HG03025 (cell line): ENCODE data around the gene DNMT1.

Experiments
- ATAC-seq: cut with Tn5 transposase; IDR thresholded peaks from one replicate; pipeline ENCODE4 v1.9.1; 2021; ENCODE audit warnings: mild to moderate bottlenecking, moderate library complexity; ENCODE audit not compliant: unreplicated experiment, low FRiP score

The DNMT1 gene

GRCh38 chr19:10116085-10116865 is 78.5 kb downstream of the DNMT1 start:
- ATAC-seq: no peak

- ATAC-seq: no peak
Measured at GRCh38 chr19:10115392-10116084, 79.2 kb downstream of the DNMT1 start.

- no peak for ATAC-seq
Measured at GRCh38 chr19:10114651-10115391, 79.9 kb downstream of the DNMT1 start.

GRCh38 chr19:10113964-10114650 is 80.6 kb downstream of the DNMT1 start:
- no peak for ATAC-seq

GRCh38 chr19:10113592-10113963 is 81.2 kb downstream of the DNMT1 start:
- no peak for ATAC-seq

GRCh38 chr19:10112895-10113591 is 81.7 kb downstream of the DNMT1 start:
- ATAC-seq: no peak

- ATAC-seq: no peak
Measured at GRCh38 chr19:10112037-10112761, 82.6 kb downstream of the DNMT1 start.

GRCh38 chr19:10111405-10111811 is 83.3 kb downstream of the DNMT1 start, which contains the start of gene P2RY11:
Gene P2RY11 (plus strand): TSS chr19:10111693. CDS start chr19:10111722, 29 bp downstream.
- no peak for ATAC-seq

- no peak for ATAC-seq
Measured at GRCh38 chr19:10110972-10111317, 83.8 kb downstream of the DNMT1 start.

- ATAC-seq: no peak
Measured at GRCh38 chr19:10110076-10110971, 84.4 kb downstream of the DNMT1 start.

GRCh38 chr19:10109528-10109927 is 85.2 kb downstream of the DNMT1 start:
- ATAC-seq: no peak

GRCh38 chr19:10107817-10108367 is 86.9 kb downstream of the DNMT1 start:
- no peak for ATAC-seq

GRCh38 chr19:10107254-10107653 is 87.5 kb downstream of the DNMT1 start:
- ATAC-seq: no peak

GRCh38 chr19:10106100-10106936 is 88.4 kb downstream of the DNMT1 start, which contains the start of gene PPAN:
Gene PPAN (plus strand): TSS chr19:10106362. CDS start chr19:10106395, 33 bp downstream.
- ATAC-seq: peak; percentile 41

GRCh38 chr19:10105509-10106099 is 89.1 kb downstream of the DNMT1 start:
- peak; percentile 12 for ATAC-seq

GRCh38 chr19:10104665-10105508 is 89.9 kb downstream of the DNMT1 start:
- ATAC-seq: no peak
